IPS-18c (cell line): Measurements from ENCODE around the gene PNCK.
"Not testable (repeated sequence)": the region's sequence is repeated elsewhere in the genome, so short reads cannot be mapped to it uniquely, and the experiment has no call there.

Source experiments
- H3K4me3 ChIP-seq: 2 replicates; pipeline ENCODE4 v1.7.0; 2013; ENCODE audit warnings: low read depth, mild to moderate bottlenecking, low read length, moderate library complexity; ENCODE audit not compliant: insufficient read depth
- H3K9me3 ChIP-seq: one replicate; pipeline ENCODE4 v1.6.1; 2013; ENCODE audit warnings: mild to moderate bottlenecking, low read length, moderate library complexity; ENCODE audit not compliant: control insufficient read depth, insufficient read depth

The PNCK gene

DNA sequence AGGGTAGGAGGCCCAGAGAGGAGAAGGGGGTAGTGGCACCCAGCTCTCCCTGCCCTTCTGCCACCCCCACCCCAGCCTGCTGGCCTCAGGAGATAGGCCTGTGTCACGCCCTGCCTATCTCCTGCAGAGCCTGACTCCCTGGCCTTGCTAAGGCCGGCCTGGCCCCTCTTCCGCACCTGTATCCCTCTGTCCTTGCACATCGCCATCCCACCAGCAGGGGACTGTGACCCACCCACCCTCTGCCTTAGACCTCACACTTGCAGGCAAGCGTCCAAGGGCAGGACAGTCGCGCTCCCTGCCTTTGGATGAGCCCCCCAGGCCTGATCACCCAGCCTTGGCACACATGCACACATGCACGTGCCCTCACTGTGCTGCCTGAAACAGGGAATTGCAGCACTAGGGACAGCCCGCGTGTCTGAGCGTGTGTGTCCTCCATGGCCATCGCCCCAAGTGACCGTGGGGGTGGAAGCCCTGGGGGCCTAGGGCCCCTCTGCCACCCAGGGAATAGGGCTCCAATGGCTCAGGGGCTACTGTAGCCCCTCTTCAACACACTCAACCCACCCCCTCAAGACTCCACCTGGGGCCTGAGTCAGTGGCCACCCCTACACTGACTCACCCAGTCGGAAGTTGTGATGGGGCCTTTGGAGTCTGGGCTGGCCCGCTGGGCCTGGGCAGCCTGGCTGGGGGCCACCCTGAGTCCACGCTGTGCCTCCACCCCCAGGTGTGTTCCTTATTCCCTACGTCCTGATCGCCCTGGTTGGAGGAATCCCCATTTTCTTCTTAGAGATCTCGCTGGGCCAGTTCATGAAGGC lies 16.2 kb upstream of the PNCK start:
- Histone ChIP-seq H3K4me3 (peak overlapping the region; percentile 36), H3K9me3 (peaks cover 11% of the 10 kb centered on the region)

- Histone ChIP-seq H3K9me3 (peaks cover 11% of the 10 kb centered on the region), H3K4me3 (peak overlapping the region; percentile 36)
These were observed 15.4 kb upstream of the PNCK start for GRCh38 chrX:153688911-153689590.

GRCh38 chrX:153688506-153688905 lies 14.9 kb upstream of the PNCK start:
- peaks cover 11% of the 10 kb centered on the region for H3K9me3 ChIP-seq
- H3K4me3 ChIP-seq = peak overlapping the region; percentile 46

DNA sequence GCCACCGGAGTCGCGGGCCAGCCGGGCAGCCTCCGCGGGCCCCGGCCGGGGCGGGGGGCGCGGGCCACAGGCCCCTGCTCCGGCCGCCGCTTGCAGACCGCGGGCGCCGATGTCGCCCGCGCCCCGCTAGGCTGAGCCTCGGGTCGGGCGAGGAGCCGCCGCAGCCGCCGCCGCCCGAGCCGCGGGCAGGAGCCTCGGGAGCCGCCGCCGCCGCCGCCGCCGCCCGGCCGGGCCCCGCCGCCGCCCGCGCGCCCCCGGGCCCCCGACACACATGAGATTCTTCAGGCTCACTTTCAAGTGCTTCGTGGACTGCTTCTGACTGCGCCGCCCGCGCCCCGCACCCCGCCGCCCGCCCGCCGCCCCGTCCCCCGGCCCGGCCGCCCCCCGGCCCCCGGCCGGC lies 14.5 kb upstream of the PNCK start:
- H3K4me3 ChIP-seq = no peak overlapping the region
- peaks cover 11% of the 10 kb centered on the region for H3K9me3 ChIP-seq

DNA sequence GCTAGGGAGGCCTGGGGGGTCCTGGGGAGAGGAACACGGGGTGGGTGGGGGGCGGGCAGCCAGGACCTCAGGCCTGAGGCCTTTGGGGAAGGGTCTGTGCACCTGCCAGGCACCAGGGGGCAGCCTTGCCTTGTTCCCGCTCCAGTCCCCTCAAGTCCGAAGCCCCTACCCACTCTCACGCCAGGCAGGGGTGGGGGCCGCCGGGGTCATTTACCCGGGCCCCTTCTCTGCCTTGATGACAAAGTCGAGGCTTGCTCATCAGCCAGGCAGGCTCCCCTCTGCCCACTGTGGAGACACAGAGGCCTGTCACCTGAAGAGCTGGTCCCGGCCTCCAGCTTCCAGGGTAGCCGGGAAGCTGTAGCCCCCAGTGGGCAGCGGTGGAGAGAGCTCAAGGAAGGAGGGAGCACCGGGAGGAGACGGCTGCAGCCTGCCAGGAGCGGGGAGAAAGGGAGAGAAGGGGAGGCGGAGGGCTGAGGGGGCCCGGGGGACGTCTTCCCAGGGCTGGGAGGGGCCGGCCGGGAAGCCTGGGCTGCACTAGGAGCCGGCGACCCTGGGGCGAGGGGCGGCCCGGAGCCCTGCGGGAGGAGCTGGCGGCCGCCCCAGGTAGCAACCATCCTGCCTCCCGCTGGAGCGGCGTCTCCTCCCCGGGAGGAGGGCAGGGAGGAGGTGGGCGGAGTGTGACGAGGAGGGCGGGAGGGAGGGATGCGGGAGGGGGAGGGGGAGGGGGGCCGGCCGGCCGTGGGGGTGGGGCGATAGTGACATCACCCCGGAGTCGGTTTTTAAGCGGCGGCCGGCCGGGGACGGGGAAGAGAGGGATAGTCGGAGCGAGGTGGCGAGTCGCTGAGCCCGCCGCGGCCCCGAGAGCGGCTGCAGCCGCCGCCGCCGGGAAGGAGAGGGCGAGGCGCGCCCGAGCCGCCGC lies 13.8 kb upstream of the PNCK start, which contains the start of gene SLC6A8:
Gene SLC6A8, plus strand, starts transcription at position 806 of the 919 bp plus-strand sequence. CDS start 649 bp downstream, outside the sequence.
- Histone ChIP-seq H3K4me3 (peak within 1 kb of the TSS; percentile 46), H3K9me3 (peaks cover 9% of the 10 kb centered on the region)

GRCh38 chrX:153686711-153687110 lies 13.1 kb upstream of the PNCK start:
- Histone ChIP-seq H3K4me3 (no peak overlapping the region; the same call in 1 of the 2 replicates), H3K9me3 (peaks cover 9% of the 10 kb centered on the region)

DNA sequence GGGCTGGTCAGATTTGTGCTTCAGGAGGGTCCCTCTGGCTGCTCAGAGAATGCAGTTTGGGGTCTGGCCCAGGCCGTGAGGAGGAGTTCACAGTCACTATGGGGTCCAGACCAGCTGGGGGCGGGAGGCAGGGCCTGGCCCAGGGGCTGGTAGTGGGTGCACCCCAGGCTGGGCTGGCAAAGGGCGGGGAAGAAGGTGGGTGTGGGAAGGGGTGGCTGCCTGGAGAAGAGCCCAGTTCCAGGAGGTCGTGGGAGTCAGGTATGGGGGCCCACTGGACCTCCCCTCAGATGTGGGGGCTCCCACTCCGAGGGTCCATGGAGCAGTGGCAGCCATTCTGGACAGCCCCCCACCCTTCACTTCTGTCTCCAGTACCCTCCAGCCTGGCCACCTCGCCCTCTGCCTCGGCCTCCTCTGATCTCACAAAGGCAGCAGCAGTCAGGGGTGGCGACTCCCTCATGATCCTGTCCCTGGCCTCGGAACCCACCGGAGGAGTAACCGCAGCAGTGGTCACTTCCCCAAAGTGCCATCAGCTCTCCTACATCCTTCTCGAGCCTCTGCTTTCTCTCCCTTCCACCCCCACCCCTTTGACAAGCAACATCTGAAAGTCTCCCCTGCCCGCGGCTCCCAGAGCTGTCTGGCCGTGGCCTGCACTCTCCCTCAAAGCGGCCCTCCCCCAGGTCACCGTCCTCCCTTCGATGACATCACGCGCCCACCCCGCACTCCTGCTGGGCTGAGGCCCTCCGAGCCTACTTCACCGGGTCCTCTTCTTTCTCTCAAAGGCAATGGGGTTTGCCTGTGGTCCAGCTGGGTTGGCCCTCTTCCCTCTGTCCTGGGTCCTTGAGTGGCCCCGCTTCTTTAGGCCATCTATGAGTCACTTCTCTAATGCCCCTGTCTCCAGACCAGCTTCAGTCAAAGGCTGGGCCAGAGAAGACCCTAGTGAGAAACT lies 12.4 kb upstream of the PNCK start:
- peaks cover 5% of the 10 kb centered on the region for H3K9me3 ChIP-seq
- H3K4me3 ChIP-seq = peak overlapping the region; percentile 20; the same call in 1 of the 2 replicates

GRCh38 chrX:153685156-153685536 lies 11.5 kb upstream of the PNCK start:
- Histone ChIP-seq H3K9me3 (peaks cover 7% of the 10 kb centered on the region), H3K4me3 (peak overlapping the region; percentile 20)

DNA sequence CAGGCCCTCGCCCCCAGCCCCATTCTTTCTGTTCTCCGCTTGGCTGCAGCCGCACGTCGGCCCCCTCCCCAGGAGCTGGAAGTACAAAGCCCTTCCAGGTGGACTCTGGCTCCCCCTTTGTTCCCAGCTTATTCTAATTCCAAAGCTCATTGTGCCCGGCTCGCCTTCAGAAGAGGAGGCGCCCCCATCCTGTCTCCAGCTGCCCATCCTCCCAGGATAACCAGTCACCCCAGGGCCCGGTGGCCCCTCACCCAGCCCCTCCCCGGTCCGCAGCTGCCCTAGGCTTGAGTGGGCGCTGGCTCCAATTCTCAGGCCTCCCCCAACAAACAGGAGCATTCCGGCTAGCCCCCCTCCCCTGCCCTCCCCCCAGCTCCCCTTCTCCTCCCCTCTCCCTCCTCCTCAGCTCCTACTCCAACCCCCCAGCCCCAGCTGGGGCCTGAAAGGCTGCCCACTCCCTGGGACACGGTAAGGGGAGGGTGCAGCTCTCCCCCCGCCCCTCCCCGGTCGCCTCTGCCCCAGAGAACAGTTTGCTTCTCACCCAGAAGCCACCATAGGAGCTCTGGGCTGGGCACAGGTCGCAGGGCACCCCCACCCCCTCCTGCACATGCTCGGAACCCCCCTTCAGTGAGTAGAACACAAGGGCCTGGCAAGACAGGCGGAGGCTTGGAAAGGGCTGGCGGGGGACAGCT lies 11.0 kb upstream of the PNCK start:
- Histone ChIP-seq H3K9me3 (peaks cover 7% of the 10 kb centered on the region), H3K4me3 (peak overlapping the region; percentile 20; the same call in 1 of the 2 replicates)

GRCh38 chrX:153683486-153683885 lies 9.9 kb upstream of the PNCK start:
- H3K9me3 ChIP-seq, H3K4me3 ChIP-seq: not testable (repeated sequence)

DNA sequence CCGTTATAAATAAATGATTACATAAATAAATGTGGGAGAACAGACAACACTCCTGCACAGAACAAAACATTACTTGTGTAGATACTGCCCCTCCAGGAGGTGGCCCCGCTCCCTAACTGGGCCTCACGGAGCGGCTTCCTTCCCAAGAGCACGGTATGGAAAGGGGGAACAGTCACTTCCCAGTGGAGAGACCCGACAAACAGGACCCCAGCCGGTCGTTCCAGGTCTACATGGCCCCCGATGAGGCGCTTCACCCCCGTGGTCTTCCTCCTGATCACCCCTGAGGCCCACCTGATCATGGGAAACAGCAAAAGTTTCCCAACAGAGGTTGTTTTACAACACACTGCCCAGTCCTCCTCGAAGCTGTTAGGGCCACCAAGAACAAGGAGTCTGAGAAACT lies 7.6 kb upstream of the PNCK start:
- Histone ChIP-seq H3K4me3 (no peak overlapping the region), H3K9me3 (peaks cover 4% of the 10 kb centered on the region)

- H3K4me3 ChIP-seq = peak overlapping the region; percentile 6; the same call in 1 of the 2 replicates
These were observed 722 bp upstream of the PNCK start for GRCh38 chrX:153674219-153674851.

DNA sequence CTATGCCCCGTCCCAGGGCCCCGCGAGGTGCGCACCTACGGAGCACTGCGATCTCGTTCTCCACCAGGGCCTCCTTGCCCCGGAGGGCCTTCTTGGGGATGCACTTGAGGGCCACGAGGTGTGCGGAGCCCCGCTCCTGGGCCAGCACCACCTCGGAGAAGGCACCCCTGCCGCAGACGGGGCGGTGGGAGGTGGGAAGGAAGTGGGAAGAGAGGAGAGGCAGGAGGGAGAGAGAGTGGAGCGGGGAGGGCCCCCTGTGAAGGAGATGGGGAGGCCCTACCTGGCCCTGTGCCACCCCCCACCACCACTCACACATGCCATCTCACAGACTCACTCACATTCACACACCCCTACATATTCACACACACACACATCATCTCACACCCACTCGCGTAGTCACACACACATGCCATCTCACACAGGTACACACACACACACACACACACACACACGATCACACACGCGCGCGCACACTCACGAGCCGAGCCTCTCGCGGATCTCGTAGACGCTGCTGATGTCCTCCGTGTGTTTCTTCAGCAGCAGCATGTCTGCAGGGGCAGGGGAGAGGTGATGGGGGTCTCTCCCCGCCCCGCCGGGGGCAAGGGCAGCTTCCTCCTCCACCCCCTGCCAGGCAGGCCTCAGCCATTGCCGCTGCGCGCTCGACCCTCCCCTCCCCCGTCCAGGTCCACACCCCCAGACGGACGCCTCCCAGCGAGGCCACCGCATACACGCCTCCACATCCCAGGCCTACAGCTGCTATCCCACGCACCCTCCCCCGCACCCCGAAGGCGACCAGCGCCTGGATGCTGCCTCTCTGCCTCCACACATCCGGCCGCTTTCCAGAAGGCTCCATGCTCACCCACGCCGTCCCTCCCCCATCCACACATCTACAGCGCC lies 834 bp downstream of the PNCK start:
- Histone ChIP-seq H3K9me3 (peaks cover 15% of the 10 kb centered on the region), H3K4me3 (no peak overlapping the region)

More at GRCh38 chrX:153674219-153674851, 722 bp upstream of the PNCK start:
- peaks cover 10% of the 10 kb centered on the region for H3K9me3 ChIP-seq
